SK-N-SH treated with all-trans-retinoic acid at 6 μM for 48 hours (cell line): Measurements from ENCODE around the gene TMX3.

Source experiments
- ARNTL ChIP-seq: fragments of 450-650 bp; formaldehyde crosslinking; IDR thresholded peaks from 2 replicates; pipeline ENCODE4 v1.5.0; 2020; ENCODE audit warnings: low read depth, mild to moderate bottlenecking, moderate library complexity, borderline replicate concordance
- ZNF565 ChIP-seq: fragments of 450-650 bp; formaldehyde crosslinking; conservative IDR thresholded peaks from 2 replicates; pipeline ENCODE4 v1.5.0; 2020; ENCODE audit warnings: low read depth, mild to moderate bottlenecking, moderate library complexity

DNA sequence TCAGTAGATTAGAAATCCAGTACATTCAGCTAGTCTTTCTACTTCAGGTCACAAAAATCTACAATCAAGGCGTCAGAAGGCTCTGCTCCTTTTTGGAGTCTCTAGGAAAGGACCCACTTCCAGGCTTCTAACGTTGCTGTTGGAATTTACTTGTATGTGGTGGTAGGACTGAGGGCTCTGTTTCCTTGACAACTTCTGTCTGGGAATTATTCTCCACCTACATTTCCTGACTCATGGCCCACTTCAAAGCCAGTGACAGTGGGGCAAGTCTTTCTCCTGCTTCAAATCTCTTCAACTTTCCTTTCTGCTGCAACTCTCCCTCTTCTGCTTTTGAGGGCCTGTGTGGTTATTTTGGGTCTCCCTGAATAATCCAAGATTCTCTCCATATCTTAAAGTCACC lies 10.4 kb upstream of the TMX3 start:
- no peak for TF ChIP-seq ARNTL
- TF ChIP-seq ZNF565 (CRISPR knock-in tag) = no peak
